Activated CD4-positive, alpha-beta T cell treated with anti-CD3 and anti-CD28 coated beads, Interleukin-2, amount 50 U/mL, for 4 hours (primary cell): ENCODE measurements around the gene KANSL1L.

Source experiments
- DNase-seq, 2 experiments: peaks; one replicate each; pipeline ENCODE4 v3.0.0-alpha.2; 2020

The KANSL1L gene

GRCh38 chr2:210174086-210174485 is 2.9 kb upstream of the KANSL1L start:
- no peak for DNase-seq

GRCh38 chr2:210172219-210172575 is 988 bp upstream of the KANSL1L start:
- no peak for DNase-seq

GRCh38 chr2:210170446-210171303 is 534 bp downstream of the KANSL1L start:
- DNase-seq: peak; percentile 96 to 97

GRCh38 chr2:210170196-210170445 is 1.1 kb downstream of the KANSL1L start:
- DNase-seq: no peak

- no peak for DNase-seq
Measured at GRCh38 chr2:210169516-210170195, 1.6 kb downstream of the KANSL1L start.

- DNase-seq: no peak
Measured at GRCh38 chr2:210167227-210167626, 4.0 kb downstream of the KANSL1L start.

- no peak for DNase-seq
Measured at GRCh38 chr2:210162466-210163124, 8.6 kb downstream of the KANSL1L start.

- DNase-seq: no peak
Measured at GRCh38 chr2:210159059-210159458, 12.2 kb downstream of the KANSL1L start.

- DNase-seq: no peak
Measured at GRCh38 chr2:210158236-210158635, 13.0 kb downstream of the KANSL1L start.

GRCh38 chr2:210157526-210157925 is 13.7 kb downstream of the KANSL1L start:
- DNase-seq: no peak

GRCh38 chr2:210147614-210148013 is 23.6 kb downstream of the KANSL1L start:
- no peak for DNase-seq

- DNase-seq: no peak
Measured at GRCh38 chr2:210132239-210132638, 39.0 kb downstream of the KANSL1L start.

GRCh38 chr2:210128961-210129360 is 42.2 kb downstream of the KANSL1L start:
- no peak for DNase-seq

- no peak for DNase-seq
Measured at GRCh38 chr2:210113614-210114235, 57.5 kb downstream of the KANSL1L start.

GRCh38 chr2:210112871-210113270 is 58.3 kb downstream of the KANSL1L start:
- DNase-seq: no peak

- no peak for DNase-seq
Measured at GRCh38 chr2:210099940-210100339, 71.3 kb downstream of the KANSL1L start.

GRCh38 chr2:210094787-210095186 is 76.4 kb downstream of the KANSL1L start:
- DNase-seq: no peak

- DNase-seq: no peak
Measured at GRCh38 chr2:210092791-210093190, 78.4 kb downstream of the KANSL1L start.

GRCh38 chr2:210086930-210087329 is 84.3 kb downstream of the KANSL1L start:
- DNase-seq: no peak

GRCh38 chr2:210086292-210086691 is 84.9 kb downstream of the KANSL1L start:
- DNase-seq: no peak

- no peak for DNase-seq
Measured at GRCh38 chr2:210072922-210073509, 98.2 kb downstream of the KANSL1L start.

- no peak for DNase-seq
Measured at GRCh38 chr2:210072493-210072892, 98.7 kb downstream of the KANSL1L start.

- DNase-seq: no peak
Measured at GRCh38 chr2:210063306-210063705, 107.9 kb downstream of the KANSL1L start.
